HuH-7.5 (cell line): ENCODE data around the gene THSD7B.
"Not testable (repeated sequence)": the region's sequence is repeated elsewhere in the genome, so short reads cannot be mapped to it uniquely, and the experiment has no call there.

ENCODE experiments used
- DNase-seq: peaks from one replicate; pipeline ENCODE4 v3.0.0; 2011; ENCODE audit warnings: low spot score

The THSD7B gene

GRCh38 chr2:137525641-137526190 is 760.4 kb downstream of the THSD7B start:
- no peak for DNase-seq

DNA sequence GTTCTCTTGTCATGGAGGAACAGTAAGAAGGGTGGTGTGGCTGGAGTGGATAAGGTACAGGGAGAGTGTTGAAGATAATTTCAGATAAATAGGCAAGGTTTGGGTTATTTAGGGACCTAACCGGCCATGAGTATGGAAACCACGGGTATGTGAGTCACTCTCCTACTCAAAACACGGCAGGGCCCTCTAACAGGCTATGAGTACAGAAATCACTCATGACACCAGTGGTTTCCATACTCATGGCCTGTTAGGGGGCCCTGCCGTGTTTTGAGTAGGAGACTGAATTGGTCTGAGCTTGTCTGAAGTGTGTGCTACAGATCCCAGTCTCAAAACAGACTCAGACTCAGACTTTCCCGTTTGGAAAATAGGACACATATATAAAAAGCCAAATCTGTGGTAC is 770.6 kb downstream of the THSD7B start:
- no peak for DNase-seq

- DNase-seq = no peak
Observed at GRCh38 chr2:137539336-137539735, 774.0 kb downstream of the THSD7B start.

DNA sequence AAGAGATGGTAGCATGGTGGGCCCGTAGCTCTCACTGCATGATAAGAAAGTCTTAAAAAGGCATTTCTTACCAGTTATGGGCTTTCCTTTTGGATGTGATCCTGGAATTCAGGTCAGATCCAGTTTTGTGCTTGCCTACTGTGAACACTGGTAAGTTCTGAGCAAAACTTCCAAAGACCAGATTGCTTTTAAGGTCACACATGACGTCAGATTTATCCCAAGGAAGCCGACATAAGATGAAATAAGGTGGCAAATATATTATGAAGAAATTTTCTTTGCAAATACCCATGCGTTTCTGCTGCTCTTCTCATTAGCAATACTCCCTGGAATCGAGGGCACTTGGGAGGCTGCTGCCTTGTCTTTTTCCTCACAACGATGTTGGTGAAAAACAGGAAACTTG is 782.5 kb downstream of the THSD7B start:
- no peak for DNase-seq

- no peak for DNase-seq
Observed at GRCh38 chr2:137566387-137566786, 801.0 kb downstream of the THSD7B start.

- no peak for DNase-seq
Observed at GRCh38 chr2:137570484-137570883, 805.1 kb downstream of the THSD7B start.

GRCh38 chr2:137587834-137588233 is 822.5 kb downstream of the THSD7B start:
- DNase-seq = not testable (repeated sequence)

GRCh38 chr2:137588578-137588977 is 823.2 kb downstream of the THSD7B start:
- not testable (repeated sequence) for DNase-seq

- no peak for DNase-seq
Observed at GRCh38 chr2:137590102-137590501, 824.8 kb downstream of the THSD7B start.

- no peak for DNase-seq
Observed at GRCh38 chr2:137607722-137608318, 842.5 kb downstream of the THSD7B start.

DNA sequence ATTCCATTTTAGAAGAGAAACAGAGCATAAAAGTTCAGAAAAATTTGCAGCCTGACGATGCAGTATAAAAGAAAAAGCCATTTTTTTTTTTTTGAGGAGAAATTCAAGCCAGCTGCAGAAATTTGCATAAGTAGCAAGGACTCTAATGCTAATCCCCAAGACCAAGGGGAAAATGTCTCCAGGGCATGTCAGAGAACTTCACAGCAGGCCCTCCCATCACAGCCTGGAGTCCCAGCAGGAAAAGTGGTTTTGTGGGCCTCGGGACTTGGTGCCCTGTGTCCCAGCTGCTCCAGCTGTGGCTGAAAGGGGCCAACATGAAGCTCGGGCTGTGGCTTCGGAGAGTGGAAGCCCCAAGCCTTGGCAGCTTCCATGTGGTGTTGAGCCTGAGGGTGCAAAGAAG is 873.6 kb downstream of the THSD7B start:
- no peak for DNase-seq

DNA sequence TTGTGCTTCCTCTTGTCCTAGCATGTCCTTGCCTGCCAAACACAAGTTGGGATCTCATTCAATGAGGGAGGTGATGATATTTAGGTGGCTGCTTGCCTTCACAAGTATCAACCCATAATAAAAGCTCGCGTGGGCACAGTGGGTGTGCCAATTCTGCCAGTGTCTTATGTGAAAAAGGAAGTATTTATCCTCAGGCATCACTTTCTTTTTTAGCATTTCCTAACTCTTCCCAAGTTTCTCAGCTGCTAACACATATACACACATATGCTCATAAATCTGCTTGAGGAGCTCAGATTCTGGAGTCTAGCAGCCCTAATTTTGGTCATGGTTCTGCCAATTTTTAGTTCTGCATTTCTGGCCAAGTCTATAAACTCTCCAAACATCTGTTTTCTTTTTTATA is 879.4 kb downstream of the THSD7B start:
- no peak for DNase-seq

DNA sequence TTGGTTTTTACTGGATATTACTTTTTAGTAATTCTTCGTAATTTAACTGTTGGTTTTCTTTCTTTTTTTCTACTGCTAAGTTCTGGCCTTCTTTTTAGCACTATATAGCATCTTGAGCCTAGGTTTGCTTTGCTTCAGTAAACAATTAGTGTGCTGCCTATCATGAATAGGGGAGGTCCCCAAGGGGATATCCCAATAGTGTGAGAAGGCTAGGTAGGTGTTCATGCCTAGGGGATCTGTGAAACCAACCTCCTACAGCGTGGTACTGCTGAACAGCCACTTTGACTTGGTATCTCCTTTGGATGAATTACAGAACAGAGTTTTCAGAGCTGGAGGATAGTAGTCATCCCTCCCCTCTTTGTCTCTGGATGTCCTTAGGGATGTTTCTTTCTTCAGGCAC is 888.7 kb downstream of the THSD7B start:
- DNase-seq = no peak

DNA sequence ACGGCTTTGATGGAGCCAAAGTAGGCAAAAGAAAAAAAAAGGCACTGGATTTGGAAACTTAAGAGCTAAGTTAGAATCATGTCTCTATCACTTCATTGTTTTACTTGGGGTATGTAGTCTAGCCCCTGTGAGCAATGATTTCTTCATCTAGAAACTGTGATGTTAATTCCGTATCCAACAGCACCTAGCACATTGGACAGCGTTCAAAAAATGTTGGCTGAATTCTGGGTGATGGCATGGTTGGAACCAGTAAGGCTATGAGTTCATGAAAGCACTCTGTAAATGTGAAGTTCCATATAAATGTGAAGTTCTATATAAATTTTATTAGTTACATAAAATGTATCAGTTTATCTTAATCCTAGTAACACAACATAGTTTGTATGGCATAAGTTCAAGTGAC is 890.5 kb downstream of the THSD7B start:
- no peak for DNase-seq

- no peak for DNase-seq
Observed at GRCh38 chr2:137658433-137658832, 893.1 kb downstream of the THSD7B start.

DNA sequence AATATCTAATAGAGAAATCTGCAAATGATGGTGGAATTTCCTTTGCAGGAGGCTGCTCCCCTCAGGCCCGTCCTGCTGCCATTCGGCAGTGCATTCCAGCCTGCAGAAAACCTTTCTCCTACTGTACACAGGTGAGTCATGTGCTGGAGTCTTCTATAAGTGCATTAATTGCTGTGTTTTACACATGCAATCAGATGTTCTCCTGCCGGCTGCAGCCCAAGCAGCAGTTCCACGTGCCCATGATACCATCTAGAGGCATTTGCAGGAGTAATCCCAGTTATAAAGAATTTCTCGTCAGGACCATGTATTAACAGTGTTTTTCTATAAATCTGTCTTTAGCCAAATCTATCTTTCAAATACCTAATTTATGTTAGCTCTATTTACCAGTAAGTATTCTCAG is 894.3 kb downstream of the THSD7B start:
- no peak for DNase-seq

DNA sequence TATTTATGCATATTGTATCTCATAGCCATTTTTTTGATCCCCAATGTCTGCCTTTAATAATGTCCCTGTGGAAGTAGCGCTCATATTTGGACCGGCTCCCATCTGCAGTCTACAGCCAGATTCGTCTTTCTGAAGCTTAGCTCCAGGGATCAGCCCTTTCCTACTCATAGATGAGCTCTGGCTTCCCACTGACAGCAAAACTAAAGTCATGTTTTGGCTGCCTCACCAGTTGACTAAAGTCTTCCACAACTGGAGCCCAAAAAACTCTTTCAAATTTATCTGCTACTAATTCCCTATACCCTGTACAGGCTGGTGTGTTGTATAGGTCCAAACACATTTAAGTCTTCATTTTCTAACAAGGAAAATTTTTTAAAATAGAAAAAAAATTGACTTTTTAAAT is 904.8 kb downstream of the THSD7B start:
- DNase-seq = no peak

- DNase-seq = no peak
Observed at GRCh38 chr2:137672989-137673552, 907.7 kb downstream of the THSD7B start.

DNA sequence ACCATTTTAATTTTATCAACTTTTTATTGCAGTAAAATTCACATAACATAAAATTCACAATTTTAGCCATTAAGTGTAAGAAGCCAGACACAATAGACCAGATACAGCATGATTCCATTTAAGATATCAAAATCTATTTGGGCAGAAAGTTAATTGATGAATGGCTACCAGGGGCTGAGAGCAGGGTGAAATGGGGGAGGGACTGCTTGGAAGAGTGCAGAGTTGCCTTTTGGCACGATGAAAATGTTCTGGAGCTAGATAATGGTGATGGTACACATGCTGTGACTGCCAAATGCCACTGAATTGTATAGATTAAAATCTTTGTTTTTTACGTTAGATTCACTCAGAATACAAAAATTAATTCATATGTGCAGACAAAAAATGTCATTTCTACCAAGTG is 909.6 kb downstream of the THSD7B start:
- no peak for DNase-seq

DNA sequence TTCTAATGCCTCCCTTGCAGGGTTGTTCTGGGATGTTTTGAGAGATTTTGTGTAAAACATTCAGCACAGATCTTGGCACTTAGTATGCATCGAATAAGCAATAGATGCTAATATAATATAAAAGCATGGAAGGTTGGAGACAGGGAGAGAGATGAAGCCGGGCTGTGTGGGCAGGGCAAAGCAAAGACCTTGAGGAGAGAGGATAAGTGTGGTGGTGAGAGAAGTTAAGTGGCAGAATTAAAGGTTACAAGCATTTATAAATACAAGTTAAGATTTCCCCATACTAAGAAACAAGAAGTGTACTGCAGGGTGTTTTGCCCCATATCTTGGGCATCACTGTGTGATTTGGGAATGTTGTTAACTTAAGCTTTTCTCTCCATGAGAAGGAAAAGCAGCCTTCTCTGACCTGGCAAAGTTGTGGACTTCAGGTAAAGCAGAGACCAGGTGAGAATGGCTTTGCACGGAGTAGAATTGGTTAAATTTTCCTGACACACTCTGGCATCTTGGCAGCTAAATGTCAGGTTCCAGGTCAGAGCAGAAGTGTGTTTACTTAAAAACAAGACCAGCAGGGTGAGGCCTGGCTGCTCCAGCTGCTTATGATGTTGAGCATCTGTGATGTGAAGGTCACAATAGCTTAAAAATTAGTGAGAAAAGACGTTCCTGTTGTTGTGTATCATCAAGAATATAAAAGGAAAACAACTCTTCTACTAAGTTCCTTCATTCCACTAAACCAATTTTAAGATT is 910.4 kb downstream of the THSD7B start:
- no peak for DNase-seq

DNA sequence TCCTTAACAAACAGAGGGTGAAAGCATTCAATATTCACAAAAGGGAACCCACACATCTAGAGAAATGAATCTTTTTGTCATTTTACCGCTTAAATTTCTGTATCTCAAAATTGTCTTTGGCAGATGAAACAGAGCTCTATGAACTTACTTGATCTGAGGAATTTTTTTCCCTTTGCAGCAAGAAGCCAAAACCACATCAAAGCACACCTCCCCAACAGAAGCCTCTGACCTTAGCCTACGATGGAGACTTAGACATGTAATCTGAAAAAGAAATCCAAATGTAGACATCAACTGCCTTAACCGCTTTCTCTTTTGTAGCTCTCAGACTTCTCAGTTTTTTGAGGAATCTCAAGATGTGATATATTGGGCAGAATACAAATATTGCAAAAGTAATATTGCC is 911.0 kb downstream of the THSD7B start:
- DNase-seq = no peak

DNA sequence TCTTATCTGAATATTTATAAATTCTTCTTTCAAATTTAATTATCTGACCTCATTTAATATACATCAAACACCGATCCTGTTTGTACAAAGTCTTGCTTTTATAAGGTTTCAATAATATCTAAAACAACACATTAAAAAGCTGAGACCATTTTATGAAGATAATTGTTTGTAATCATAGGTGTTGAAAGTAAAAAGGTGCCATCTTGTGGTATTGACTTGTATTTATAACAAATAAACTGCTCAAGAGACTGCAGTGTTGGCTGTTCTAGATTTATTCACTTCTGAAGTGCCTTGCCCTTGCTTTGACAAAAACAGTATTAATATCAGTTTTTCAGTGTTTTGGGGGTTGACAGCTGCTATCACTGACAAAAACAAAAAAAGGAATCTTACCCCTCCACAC is 912.1 kb downstream of the THSD7B start:
- no peak for DNase-seq

DNA sequence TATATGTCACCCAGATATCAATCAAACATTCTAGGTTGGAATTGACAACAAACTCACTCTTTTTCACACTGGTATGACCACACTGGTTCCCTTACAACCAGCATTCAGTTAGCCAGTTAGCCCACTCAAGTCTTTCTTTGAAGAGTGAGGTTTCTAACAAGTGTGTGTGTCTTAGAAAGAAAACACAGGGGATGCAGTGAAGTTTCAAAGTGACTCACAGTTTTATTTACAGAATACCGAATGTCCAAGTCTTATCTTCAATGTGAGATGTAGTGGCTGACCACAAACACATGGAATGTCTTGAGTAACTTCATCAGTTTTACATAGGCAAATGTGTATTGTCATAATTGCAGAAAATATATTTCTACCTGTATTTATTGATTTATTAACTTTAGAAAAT is 924.2 kb downstream of the THSD7B start:
- no peak for DNase-seq
